K562 (cell line): ENCODE measurements around the gene PLCG2. TPM values are rescaled to one million over a fixed set of nuclear protein-coding genes. Genes with fewer than 3 reads are reported as not detected.
A peak's percentile ranks its signal among the peaks of the same experiment; 100 is the strongest.

Experiments used
- KDM2B ChIP-seq: fragments of 250-450 bp; sonication (Bioruptor Pico); IDR thresholded peaks from 2 replicates; pipeline ENCODE4 v1.8.0; 2021; ENCODE audit warnings: mild to moderate bottlenecking, moderate library complexity
- MEIS2 ChIP-seq: fragments of 450-650 bp; IDR thresholded peaks from 2 replicates; pipeline ENCODE4 v1.6.1; 2014; ENCODE audit warnings: mild to moderate bottlenecking; ENCODE audit not compliant: partially characterized antibody
- POLR2G ChIP-seq: fragments of 200-400 bp; formaldehyde crosslinking; IDR thresholded peaks from 2 replicates; pipeline ENCODE4 v1.6.1; 2017; ENCODE audit warnings: low read depth, mild to moderate bottlenecking, antibody characterized with exemption, low read length, moderate library complexity
- RBFOX2 ChIP-seq: fragments of 200-400 bp; formaldehyde crosslinking; IDR thresholded peaks from 2 replicates; pipeline ENCODE4 v1.6.1; 2017; ENCODE audit warnings: low read depth, mild to moderate bottlenecking, low read length, moderate library complexity
- REST ChIP-seq, 2 experiments: fragments of 450-650 bp; formaldehyde crosslinking in 1 of 2; IDR thresholded peaks; 2 replicates each; pipeline versions ENCODE4 v1.4.0 to v1.6.1; 2014 to 2020; ENCODE audit warnings: mild to moderate bottlenecking in 2 of 2, borderline replicate concordance in 1 of 2, low read depth in 1 of 2
- RFX1 ChIP-seq: fragments of 450-650 bp; IDR thresholded peaks from 2 replicates; pipeline ENCODE4 v1.6.1; 2016; ENCODE audit warnings: mild to moderate bottlenecking, moderate library complexity
- polyA plus RNA-seq, 8 experiments: library from polyadenylated mRNA; depleted of rRNA in 4 of 8; stranded (reverse) in 5 of 8; unstranded in 3 of 8; fragments of >200 nt; fragmentation: Nextera tagmentation in 2 of 8; fragmentation: Illumina TruSeq in 1 of 8; extraction: Ambion mirVana in 2 of 8; extraction: Trizol in 1 of 8; gene quantifications; 2 replicates each; pipeline versions ENCODE4 v1.2.1 to v1.2.3, GENCODE V29; 2011 to 2014; ENCODE audit warnings: inconsistent platforms in 1 of 8, missing spikeins in 1 of 8
- total RNA-seq, 7 experiments: library from RNA; depleted of rRNA in 6 of 7; stranded (reverse); fragments of >200 nt in 6 of 7; fragmentation: Illumina TruSeq in 2 of 7; extraction: Trizol in 2 of 7; gene quantifications; 2 replicates each; pipeline versions ENCODE4 v1.2.1 to v1.2.3, GENCODE V29; 2011 to 2021; ENCODE audit warnings: low replicate concordance in 1 of 7
- TF ChIP-seq, protein P1 (sequence below): fragments of 250-450 bp; sonication (Bioruptor Pico); IDR thresholded peaks from 2 replicates; pipeline ENCODE4 v1.4.0; 2020
- TF ChIP-seq, protein P2 (sequence below): fragments of 150-350 bp; conservative IDR thresholded peaks from 2 replicates; pipeline ENCODE4 v1.6.1; 2014; ENCODE audit warnings: low read length

The PLCG2 gene
- total and polyA plus RNA-seq, 9 of the 15 experiments (the other 6 are each of a cell fraction or from before 2014, with no cell fraction given): 0.94 to 7.1 (median 3.1) TPM

DNA sequence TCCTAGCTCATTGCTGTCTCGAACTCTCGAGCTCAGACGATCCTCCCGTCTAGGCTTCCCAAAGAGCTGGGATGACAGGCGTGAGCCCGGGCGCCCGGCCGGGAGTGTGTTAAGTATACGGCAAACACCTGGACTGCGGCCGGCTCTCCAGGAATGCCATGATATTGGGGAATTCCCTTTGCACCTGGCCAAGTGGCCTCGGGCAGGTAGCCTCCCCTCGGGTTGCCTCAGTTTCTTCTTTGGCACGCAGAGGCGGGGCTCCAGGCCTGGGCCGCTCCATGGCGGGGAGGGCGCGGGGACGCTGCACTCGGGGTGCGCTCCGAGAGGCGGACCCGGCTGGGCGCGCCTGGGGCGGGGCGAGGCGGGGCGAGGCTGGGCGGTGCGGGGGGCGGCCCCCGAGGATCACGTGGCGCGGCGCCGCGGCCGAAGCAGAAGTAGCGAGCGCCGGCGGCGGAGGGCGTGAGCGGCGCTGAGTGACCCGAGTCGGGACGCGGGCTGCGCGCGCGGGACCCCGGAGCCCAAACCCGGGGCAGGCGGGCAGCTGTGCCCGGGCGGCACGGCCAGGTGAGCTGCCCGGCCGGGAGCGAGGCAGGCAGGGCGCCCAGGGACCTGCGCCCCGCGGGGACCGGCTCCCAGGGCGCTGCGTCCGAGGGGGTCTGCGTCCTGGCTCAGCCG, at the start of gene PLCG2 (continued):
- TF ChIP-seq, protein P1, sequence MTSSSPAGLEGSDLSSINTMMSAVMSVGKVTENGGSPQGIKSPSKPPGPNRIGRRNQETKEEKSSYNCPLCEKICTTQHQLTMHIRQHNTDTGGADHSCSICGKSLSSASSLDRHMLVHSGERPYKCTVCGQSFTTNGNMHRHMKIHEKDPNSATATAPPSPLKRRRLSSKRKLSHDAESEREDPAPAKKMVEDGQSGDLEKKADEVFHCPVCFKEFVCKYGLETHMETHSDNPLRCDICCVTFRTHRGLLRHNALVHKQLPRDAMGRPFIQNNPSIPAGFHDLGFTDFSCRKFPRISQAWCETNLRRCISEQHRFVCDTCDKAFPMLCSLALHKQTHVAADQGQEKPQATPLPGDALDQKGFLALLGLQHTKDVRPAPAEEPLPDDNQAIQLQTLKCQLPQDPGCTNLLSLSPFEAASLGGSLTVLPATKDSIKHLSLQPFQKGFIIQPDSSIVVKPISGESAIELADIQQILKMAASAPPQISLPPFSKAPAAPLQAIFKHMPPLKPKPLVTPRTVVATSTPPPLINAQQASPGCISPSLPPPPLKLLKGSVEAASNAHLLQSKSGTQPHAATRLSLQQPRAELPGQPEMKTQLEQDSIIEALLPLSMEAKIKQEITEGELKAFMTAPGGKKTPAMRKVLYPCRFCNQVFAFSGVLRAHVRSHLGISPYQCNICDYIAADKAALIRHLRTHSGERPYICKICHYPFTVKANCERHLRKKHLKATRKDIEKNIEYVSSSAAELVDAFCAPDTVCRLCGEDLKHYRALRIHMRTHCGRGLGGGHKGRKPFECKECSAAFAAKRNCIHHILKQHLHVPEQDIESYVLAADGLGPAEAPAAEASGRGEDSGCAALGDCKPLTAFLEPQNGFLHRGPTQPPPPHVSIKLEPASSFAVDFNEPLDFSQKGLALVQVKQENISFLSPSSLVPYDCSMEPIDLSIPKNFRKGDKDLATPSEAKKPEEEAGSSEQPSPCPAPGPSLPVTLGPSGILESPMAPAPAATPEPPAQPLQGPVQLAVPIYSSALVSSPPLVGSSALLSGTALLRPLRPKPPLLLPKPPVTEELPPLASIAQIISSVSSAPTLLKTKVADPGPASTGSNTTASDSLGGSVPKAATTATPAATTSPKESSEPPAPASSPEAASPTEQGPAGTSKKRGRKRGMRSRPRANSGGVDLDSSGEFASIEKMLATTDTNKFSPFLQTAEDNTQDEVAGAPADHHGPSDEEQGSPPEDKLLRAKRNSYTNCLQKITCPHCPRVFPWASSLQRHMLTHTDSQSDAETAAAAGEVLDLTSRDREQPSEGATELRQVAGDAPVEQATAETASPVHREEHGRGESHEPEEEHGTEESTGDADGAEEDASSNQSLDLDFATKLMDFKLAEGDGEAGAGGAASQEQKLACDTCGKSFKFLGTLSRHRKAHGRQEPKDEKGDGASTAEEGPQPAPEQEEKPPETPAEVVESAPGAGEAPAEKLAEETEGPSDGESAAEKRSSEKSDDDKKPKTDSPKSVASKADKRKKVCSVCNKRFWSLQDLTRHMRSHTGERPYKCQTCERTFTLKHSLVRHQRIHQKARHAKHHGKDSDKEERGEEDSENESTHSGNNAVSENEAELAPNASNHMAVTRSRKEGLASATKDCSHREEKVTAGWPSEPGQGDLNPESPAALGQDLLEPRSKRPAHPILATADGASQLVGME (CRISPR knock-in tag): peak; percentile 88; the same call in 1 of the 2 replicates
- TF ChIP-seq POLR2G (peak; percentile 72), REST (IDR thresholded peaks at IDR 0.05; ENCODE audit: borderline replicate concordance) (peak; percentile 58), REST (CRISPR knock-in tag; IDR thresholded peaks at IDR 0.05; ENCODE audit: low read depth) (peak; percentile 74; the same call in 1 of the 2 replicates), RBFOX2 (peak; percentile 59), KDM2B (peak; percentile 77; the same call in 1 of the 2 replicates), MEIS2 (peak; percentile 28), RFX1 (no peak)
- TF ChIP-seq, protein P2, sequence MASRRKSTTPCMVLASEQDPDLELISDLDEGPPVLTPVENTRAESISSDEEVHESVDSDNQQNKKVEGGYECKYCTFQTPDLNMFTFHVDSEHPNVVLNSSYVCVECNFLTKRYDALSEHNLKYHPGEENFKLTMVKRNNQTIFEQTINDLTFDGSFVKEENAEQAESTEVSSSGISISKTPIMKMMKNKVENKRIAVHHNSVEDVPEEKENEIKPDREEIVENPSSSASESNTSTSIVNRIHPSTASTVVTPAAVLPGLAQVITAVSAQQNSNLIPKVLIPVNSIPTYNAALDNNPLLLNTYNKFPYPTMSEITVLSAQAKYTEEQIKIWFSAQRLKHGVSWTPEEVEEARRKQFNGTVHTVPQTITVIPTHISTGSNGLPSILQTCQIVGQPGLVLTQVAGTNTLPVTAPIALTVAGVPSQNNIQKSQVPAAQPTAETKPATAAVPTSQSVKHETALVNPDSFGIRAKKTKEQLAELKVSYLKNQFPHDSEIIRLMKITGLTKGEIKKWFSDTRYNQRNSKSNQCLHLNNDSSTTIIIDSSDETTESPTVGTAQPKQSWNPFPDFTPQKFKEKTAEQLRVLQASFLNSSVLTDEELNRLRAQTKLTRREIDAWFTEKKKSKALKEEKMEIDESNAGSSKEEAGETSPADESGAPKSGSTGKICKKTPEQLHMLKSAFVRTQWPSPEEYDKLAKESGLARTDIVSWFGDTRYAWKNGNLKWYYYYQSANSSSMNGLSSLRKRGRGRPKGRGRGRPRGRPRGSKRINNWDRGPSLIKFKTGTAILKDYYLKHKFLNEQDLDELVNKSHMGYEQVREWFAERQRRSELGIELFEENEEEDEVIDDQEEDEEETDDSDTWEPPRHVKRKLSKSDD: no peak
